HG03565 (cell line): ENCODE data around the gene B4GALNT2.
"Not testable (repeated sequence)": the region's sequence is repeated elsewhere in the genome, so short reads cannot be mapped to it uniquely, and the experiment has no call there.

ENCODE experiments used
- ATAC-seq: cut with Tn5 transposase; IDR thresholded peaks from one replicate; pipeline ENCODE4 v1.9.1; 2021; ENCODE audit warnings: mild to moderate bottlenecking, moderate library complexity; ENCODE audit not compliant: unreplicated experiment

The B4GALNT2 gene

GRCh38 chr17:49180303-49180702, 47.7 kb downstream of the B4GALNT2 start:
- no peak for ATAC-seq

GRCh38 chr17:49180998-49181635, 48.5 kb downstream of the B4GALNT2 start:
- no peak for ATAC-seq

GRCh38 chr17:49183341-49183740, 50.8 kb downstream of the B4GALNT2 start:
- ATAC-seq, result no peak

- no peak for ATAC-seq
Measured at GRCh38 chr17:49183801-49184200, 51.2 kb downstream of the B4GALNT2 start.

- not testable (repeated sequence) for ATAC-seq
Measured at GRCh38 chr17:49184522-49184921, 52.0 kb downstream of the B4GALNT2 start.

GRCh38 chr17:49185381-49185780, 52.8 kb downstream of the B4GALNT2 start:
- not testable (repeated sequence) for ATAC-seq

- ATAC-seq, result no peak
Measured at GRCh38 chr17:49187301-49187700, 54.7 kb downstream of the B4GALNT2 start.

GRCh38 chr17:49190932-49191331, 58.4 kb downstream of the B4GALNT2 start:
- ATAC-seq, result no peak

- ATAC-seq, result peak; percentile 3
Measured at GRCh38 chr17:49191409-49191916, 58.9 kb downstream of the B4GALNT2 start.

- ATAC-seq, result peak; percentile 26
Measured at GRCh38 chr17:49191917-49192741, 59.6 kb downstream of the B4GALNT2 start.

GRCh38 chr17:49193513-49194296, 61.1 kb downstream of the B4GALNT2 start:
- no peak for ATAC-seq

- no peak for ATAC-seq
Measured at GRCh38 chr17:49194297-49194607, 61.7 kb downstream of the B4GALNT2 start.

GRCh38 chr17:49195751-49196150, 63.2 kb downstream of the B4GALNT2 start:
- no peak for ATAC-seq

GRCh38 chr17:49196520-49196919, 64.0 kb downstream of the B4GALNT2 start:
- ATAC-seq, result no peak

- no peak for ATAC-seq
Measured at GRCh38 chr17:49197346-49197998, 64.9 kb downstream of the B4GALNT2 start.

GRCh38 chr17:49198211-49198610, 65.6 kb downstream of the B4GALNT2 start:
- ATAC-seq, result no peak

- ATAC-seq, result no peak
Measured at GRCh38 chr17:49200423-49201083, 68.0 kb downstream of the B4GALNT2 start.

- ATAC-seq, result no peak
Measured at GRCh38 chr17:49201481-49201927, 68.9 kb downstream of the B4GALNT2 start.

GRCh38 chr17:49203796-49204195, 71.2 kb downstream of the B4GALNT2 start:
- no peak for ATAC-seq

GRCh38 chr17:49204516-49204915, 71.9 kb downstream of the B4GALNT2 start:
- no peak for ATAC-seq
